HG03060 (cell line): ENCODE data around the gene PPY.
"Not testable (repeated sequence)": the region's sequence is repeated elsewhere in the genome, so short reads cannot be mapped to it uniquely, and the experiment has no call there.

Source experiments
- ATAC-seq: cut with Tn5 transposase; IDR thresholded peaks from one replicate; pipeline ENCODE4 v1.9.1; 2021; ENCODE audit warnings: low read depth, moderate number of reproducible peaks; ENCODE audit not compliant: unreplicated experiment

PPY gene

DNA sequence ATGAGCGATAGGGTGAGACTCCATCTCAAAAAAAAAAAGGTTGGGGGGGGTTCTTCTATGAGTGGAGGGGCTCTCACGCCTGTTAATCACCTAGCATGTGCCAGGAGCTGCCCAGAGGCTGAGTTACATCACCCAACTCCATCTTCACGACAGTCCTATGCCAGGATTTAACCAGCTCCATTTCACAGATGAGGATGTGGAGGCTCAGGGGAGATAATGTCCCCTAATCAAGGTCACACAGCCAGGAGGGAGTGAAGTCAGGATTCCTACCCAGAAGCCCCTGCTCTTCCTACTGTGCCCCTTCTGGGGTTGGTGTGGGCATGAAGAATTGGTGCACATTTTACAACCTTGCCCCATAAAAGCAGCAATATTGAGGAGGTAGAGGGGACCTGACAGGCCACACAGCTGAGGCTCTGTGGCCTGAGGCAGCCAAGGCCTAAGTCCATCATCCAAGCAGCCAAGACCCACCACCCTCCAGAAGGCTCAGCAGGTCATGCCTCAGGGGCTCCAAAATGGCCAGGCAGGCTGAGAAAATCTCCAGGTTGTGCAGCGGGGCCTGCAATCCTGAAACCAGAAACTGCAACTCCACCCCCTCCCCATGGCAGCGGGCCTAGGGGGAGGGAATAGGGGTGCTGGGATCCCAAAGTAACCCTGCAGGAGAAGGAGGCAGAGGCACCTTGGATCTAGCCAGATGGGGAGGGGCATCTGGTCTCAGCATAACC lies 6.9 kb downstream of the PPY start:
- ATAC-seq = no peak

DNA sequence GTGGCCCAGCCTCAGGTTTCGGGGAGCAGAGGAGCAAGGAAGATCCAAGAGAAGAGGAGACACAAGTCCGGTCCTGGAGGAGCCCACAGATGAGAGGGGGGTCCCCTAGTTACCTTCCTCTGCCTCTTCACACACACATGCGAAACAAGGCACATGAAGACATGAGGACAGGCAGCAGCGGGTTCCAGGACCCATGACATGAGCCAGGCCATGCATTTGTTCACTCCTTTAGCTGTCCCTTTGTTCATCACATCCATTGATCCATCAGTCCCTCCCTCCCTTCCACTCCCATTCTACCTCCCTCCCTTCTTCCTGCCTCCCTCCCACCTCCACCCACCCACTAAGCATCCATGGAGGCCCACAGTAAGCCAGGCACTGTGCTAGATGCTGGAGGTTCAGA lies 9.4 kb downstream of the PPY start:
- no peak for ATAC-seq

DNA sequence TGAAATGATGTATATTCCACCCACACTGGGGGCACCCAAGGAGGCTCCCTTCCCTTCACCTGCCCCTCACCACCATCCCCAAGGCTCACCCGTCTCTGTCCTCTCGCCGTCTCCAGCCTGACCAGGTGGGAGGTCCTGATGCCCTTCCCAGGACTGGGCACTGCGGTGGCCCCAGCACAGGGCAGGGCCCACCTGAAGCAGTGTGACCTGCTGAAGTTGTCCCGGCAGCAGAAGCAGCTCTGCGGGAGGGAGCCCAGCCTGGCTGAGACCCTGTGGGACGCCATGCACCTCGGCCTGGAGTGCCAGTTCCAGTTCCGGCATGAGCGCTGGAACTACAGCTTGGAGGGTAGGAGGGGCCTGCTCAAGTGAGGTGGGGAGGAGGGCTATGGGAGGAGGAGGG lies 9.9 kb downstream of the PPY start:
- no peak for ATAC-seq

DNA sequence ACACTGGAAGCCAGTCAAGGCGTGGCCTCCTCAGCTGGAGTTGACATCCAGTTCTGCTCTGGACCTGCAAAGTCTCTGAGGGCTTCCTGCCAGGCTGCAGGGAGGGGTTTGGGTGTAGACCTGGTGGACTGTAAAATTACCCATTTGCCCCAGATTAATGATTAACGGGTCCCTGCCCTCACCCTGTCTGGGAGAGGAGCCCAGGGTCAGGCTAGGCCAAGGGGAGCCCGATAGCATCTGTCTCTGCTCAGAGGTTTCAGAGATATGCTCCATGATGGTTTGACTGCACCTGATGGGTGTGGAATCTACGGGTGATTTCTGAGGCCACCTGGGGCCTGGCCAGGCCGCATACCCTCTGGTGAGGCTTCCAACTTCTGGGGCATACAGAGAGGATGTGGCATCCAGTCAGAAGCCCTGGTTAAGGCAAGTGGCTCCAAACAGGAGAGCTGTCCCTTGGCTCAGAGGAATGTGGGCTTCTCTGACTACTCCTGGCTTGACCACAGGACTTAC lies 11.2 kb downstream of the PPY start:
- ATAC-seq = no peak

DNA sequence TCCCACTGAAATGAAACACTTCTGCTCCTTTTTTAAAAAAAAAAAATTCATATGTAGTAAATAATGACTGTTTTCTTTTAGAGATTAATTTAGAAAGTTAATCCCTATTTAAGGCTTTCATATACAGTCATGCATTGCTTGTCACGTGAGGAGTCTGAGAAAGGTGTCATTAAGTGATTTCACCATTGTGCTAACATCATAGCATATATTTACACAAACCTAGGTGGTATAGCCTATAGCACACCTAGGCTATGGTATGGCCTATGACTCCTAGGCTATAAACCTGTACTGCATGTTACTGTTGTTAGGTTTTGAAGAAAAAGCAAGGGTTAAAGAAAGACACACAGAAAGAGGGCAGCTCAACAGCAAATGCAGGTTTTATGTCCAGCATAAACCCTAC lies 13.7 kb downstream of the PPY start:
- ATAC-seq = no peak

DNA sequence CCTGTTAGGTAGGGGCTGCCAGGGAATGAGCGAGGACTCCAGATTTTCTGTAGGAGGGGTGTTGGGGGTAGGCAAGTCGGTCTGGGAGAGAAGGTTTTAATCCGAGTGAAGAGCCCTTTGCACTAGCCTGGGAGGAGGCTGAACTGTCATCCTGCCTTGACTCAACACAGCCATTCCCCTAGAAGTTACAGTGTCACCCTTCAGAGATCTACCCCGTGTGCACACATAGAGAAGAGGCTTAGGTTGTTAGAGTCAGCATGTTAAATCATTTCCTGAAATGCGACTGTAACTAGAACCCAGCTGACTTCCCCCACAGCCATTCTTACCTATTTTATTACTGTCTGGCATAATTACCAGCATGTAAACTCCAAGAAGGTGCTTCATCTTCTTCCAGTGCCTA lies 14.3 kb downstream of the PPY start:
- not testable (repeated sequence) for ATAC-seq

DNA sequence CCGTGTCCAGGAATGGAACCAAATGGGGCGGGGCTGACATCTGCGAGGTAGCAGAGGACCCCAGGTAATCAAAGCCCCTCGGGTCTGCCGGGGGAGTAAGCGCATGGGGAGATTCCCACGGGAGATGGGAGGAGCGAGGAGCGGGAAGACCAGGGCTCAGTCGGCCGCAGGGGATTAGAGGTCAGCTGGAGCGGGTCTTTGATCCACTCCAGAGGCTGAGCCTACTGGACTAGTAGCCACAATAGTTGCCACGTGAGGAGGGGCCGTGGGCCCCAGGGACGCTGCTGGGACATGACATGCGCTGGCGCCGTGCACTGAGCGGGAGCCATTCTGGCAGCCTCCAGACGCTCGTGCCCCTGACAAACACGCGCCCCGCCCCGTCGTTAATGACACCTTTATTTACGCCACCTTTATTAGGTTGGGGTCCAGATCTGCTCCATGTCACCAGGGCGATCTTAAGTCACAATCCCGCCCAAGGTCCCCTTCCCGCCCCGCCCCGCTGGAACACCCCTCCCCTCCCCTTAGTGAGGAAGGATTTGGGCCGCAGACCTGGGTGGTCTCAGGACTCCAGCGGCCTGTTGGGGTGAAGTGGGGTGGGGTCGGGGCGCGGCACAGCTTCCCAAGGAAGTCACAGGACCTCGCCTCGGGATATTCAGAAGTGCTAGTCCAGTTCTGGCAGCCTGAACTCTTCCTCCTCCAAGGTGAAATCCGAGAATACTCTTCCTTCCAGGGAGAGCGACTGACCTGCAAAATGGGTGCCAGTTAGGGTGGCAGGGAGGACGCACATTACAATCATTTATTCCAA lies 15.0 kb downstream of the PPY start:
- no peak for ATAC-seq

DNA sequence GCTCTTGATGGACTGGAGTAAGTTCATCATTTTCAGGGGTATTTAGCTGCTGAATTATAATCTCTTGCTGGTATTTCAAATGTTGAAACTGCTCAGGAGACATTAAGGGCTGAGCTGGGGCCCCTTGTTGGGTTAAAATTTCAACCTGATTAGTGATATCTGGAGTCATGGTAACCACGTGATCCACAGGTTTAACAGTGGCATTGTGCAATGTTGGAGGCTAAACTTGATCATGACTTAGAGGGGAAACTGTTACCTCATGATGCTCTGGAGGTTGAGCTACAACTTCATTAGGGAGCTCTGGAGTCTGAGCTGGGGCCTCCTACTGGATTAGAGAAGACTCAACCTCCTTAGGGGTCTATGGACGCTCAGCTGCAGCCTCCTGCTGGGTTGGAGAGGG lies 17.7 kb downstream of the PPY start:
- ATAC-seq = no peak

DNA sequence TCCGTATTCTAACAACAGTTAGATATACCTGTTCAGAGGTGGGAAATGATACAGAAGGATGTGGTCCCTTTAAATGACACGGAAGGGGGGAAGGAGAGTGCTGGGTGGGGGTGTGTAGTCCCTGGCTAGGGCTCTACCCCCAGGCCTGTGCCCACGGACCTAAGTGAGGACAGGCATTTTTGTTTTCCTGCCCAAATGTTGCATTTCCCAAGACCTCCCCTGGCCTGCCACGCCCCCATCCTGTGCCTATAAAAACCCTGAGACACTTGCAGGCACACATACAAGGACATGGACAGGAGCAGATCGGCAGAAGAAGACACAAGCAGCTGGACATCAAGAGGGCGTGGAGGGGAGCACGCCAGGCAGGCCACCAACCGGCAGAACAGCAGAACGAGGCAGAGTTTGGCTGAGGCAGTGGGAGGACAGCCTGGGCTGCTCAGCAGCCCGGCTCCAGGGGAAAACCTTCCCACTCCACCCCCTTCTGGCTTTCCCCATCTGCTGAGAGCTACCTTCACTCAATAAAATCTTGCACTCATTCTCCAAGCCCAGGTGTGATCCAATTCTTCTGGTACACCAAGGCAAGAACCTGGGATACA lies 21.7 kb downstream of the PPY start:
- no peak for ATAC-seq

DNA sequence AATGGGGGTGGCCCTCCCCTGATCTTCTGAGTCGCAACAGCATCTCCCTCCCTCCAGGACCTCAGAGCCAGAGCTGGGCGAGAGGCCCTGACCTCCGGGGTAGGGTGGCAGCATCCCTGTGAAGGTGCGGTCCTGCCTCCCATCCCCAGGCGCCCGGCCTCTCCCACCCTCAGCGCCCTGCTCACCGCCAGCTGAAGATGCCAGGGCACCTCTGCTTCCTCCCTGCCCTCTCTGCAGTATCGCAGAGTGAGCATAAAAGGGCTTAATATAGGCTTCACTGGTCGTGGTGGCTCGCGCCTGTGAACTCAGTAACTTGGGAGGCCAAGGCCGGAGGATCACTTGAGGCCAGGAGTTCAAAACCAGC lies 24.3 kb downstream of the PPY start:
- ATAC-seq = no peak

DNA sequence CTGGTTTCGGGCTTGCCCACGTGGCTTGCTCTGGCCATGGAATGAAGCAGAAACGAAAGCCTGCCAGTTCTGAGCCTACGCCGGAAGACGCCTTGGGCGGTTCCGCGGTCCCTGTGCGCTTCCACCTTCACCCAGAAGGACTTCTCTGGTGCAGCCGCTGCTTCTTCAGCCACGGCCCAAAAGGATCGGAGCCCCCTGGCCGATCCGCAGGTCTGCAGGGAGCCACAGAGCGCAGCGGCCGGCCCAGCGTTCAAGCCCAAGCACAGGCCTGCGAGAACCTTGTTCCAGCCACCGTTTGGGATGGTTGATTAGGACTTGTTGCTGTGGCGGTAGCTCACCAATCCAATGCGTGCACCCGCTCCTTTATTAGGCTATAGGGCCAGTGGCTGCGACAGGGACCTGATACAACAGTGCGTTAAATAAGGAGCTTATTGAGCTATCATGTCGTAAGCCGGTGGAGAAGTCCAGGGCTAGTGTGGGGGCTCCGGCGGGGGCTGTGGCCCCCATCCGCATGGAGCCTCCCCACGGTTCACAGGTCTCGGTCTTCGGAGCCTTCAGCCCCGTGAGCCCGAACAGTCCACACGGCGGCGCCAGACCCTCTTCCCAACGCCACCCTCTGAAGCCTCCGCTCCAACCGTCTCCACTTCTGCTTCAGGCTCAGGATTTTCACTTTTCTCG lies 24.8 kb downstream of the PPY start:
- no peak for ATAC-seq

DNA sequence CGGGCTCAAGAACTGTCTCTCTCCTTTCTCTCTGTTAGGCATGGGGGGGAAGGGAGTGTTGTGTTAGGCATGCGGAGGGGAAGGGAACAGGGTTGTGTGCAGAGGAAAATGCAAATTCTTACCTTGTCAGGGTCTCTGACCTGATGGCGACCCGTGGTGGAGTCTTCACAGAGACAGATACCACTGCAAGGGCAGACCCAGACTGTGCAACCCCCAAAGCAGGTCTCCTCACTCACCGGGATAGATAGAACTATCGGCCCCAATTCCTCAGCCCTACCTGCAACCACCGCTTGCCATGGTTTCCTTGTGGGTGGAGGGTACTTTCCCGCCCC lies 25.3 kb downstream of the PPY start:
- no peak for ATAC-seq

DNA sequence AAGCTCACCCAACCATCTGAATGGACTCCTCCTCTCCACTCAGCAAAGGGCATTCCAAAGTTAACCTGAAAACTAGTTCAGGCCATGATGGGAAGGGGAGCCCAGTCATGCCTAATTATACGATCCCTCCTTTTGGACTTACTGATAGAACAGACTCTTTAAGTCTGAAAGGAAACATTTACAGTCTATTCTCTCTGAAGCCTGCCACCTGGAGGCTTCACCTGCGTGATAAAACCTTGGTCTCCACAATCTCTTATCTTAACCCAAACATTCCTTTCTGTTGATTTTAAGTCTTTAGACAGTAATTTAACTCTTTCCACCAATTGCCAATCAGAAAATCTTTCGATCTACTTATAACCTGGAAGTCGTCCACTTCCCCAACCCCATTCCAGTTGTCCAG lies 25.9 kb downstream of the PPY start:
- ATAC-seq = no peak

DNA sequence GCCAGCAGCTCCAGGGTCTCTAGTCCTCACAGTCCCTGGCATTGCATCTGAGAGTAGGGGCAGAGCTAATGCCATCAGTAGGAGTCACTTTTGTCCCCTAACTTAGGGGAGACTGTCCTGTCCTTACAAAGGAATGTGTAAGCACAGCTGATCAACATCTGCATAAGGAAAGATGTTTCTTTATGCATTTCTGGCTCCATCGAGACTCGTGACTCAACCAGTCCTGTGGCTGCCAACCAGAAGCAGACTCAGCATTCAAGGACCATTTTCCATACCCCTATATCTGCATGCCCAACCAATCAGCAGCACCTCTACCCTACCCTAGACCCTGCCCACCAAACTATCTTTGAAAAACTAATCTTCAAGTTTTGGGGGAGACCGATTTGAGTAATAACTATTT lies 26.7 kb downstream of the PPY start:
- ATAC-seq = no peak

DNA sequence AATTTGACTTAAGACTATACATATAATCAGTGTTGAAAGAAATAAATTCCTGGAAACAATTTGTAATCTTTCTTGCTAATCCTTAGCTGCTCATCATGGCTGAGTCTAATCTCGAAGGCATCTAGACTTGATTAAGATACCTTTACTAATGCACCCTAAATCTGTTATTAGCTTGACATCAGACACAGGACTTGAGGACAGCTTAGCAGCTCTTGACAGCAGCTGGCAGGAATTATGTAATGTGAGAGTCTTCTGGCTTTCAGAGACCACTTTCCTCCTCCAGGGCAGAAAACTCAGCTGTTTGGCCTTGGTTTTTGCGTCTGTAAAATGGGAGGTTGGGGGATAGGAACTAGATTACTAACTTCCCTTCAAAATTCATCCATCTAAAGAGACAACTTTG lies 27.8 kb downstream of the PPY start:
- no peak for ATAC-seq

DNA sequence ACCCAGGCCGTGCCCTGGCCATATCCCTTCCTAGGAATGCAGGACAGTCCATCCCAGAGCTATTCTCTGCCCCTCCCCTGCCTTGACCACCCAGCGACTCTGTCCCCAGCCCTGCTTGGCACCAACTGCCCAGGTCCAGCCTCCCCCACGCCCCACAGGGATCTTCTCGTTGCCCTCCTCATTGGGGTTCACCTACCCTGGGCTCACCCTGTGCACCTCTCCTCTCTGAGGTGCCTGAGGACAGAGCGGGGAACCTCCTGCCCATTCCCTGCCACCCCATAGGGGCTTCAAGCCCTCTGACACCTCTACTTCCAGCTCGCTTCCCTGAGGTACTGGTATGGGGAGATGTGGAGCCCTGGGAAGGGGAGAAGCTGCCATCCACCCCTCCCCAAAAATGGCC lies 28.7 kb downstream of the PPY start:
- no peak for ATAC-seq

DNA sequence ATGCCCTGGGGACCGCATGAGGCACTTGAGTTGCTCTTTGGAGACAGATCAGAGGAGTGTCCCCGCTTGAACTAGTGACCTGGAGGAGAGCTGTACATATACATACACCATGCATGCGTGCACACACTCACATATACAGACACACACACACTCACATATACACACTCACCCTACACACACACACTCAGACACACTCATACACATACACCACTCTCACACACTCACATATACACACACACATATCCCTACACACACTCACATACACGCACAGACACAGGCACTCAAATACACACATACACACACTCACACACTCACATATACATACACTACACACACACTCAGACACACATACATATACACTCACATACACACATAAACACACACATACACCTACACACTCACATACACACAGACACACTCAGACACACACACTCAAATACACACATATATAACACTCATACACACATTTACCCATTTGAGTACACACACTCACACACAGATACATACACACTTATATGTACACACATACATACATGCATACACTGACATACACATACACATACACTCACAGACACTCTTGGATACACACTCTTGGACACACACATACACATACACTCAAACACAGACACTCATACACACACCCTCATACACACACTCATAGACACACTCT lies 29.5 kb downstream of the PPY start:
- no peak for ATAC-seq

DNA sequence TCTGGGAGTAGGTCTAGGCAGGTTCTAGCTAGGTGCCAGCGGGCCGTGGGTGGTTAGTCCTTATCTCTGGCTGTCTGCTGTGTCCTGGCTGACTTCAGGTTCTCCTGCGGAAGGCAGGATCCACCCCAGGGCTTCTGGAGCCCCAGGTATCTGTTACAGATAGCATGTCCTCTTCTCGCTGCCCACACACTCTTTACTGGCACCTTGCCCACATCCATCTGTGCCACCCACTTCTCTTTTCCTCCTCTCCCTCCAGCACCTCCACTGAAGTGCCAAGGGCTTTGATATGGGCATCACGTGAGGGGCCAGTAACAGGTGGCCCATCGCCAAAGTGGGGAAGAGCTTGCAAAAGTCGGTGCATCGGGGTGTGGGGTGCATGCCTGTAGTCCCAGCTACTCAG lies 30.4 kb downstream of the PPY start:
- no peak for ATAC-seq

DNA sequence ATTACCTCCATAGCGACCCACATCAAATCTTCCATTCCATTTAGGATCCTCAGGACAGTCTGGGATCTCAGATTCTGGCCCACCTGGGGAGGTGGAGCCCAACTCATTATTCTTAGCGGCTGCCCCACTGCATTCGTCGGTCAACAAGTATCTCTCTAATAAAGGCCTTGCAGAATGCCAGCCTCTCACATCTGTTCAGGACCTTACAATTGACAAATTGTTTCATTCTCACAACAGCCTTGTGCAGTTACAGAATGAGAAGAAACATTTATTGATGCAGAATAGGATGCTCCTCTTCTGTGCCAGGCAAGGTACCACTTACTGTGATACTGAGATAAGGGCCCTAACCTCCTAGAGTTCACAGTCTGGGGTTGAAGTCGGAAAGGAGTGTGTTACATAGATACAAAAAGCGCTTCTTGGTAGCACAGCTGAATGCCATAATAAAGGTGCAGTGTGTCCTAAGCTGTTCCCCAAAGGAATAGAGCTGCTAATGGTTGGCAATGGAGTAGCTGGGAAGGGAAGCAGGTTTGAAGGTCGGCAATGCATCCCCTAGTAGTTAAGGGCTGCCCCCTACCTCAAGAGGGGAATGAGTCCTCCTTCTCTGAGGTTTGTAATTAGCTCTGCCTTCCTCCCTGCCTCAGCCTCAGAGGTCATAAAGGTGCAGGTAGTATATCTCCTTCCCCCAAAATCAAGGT lies 32.6 kb downstream of the PPY start:
- ATAC-seq = no peak
